ENCODE results near the gene MS4A18.
A peak's percentile ranks its signal among the peaks of the same experiment; 100 is the strongest.

The MS4A18 gene

GRCh38 chr11:60766547-60766946 is 42.0 kb downstream of the MS4A18 start:
- DNase-seq (ENCODE audit: low spot score), result no peak

GRCh38 chr11:60767388-60767811 is 42.9 kb downstream of the MS4A18 start:
- DNase-seq (ENCODE audit: low spot score), result no peak

- no peak for DNase-seq (ENCODE audit: low spot score)
These were observed 43.7 kb downstream of the MS4A18 start for GRCh38 chr11:60768202-60768601.

- no peak for DNase-seq (ENCODE audit: low spot score)
These were observed 44.8 kb downstream of the MS4A18 start for GRCh38 chr11:60769273-60769672.

- no peak for DNase-seq (ENCODE audit: low spot score)
These were observed 45.3 kb downstream of the MS4A18 start for GRCh38 chr11:60769811-60770210.

GRCh38 chr11:60771146-60771545 is 46.6 kb downstream of the MS4A18 start:
- no peak for DNase-seq (ENCODE audit: low spot score)

- no peak for DNase-seq (ENCODE audit: low spot score)
These were observed 47.5 kb downstream of the MS4A18 start for GRCh38 chr11:60771879-60772525.

GRCh38 chr11:60772666-60773065 is 48.1 kb downstream of the MS4A18 start:
- DNase-seq (ENCODE audit: low spot score), result no peak

- no peak for DNase-seq (ENCODE audit: low spot score)
These were observed 50.2 kb downstream of the MS4A18 start for GRCh38 chr11:60774726-60775125.

- peak; percentile 74 for DNase-seq (ENCODE audit: low spot score)
These were observed 51.0 kb downstream of the MS4A18 start for GRCh38 chr11:60775420-60775961.

GRCh38 chr11:60776167-60776566 is 51.6 kb downstream of the MS4A18 start:
- DNase-seq (ENCODE audit: low spot score), result no peak

- no peak for DNase-seq (ENCODE audit: low spot score)
These were observed 52.6 kb downstream of the MS4A18 start for GRCh38 chr11:60777106-60777505.

- DNase-seq (ENCODE audit: low spot score), result no peak
These were observed 53.1 kb downstream of the MS4A18 start for GRCh38 chr11:60777572-60777971.

- DNase-seq (ENCODE audit: low spot score), result no peak
These were observed 55.5 kb downstream of the MS4A18 start for GRCh38 chr11:60780065-60780464.

- no peak for DNase-seq (ENCODE audit: low spot score)
These were observed 56.3 kb downstream of the MS4A18 start for GRCh38 chr11:60780774-60781173.

- no peak for DNase-seq (ENCODE audit: low spot score)
These were observed 56.9 kb downstream of the MS4A18 start for GRCh38 chr11:60781286-60781980.

GRCh38 chr11:60781981-60782316 is 57.4 kb downstream of the MS4A18 start:
- no peak for DNase-seq (ENCODE audit: low spot score)

- no peak for DNase-seq (ENCODE audit: low spot score)
These were observed 58.0 kb downstream of the MS4A18 start for GRCh38 chr11:60782393-60783140.

- no peak for DNase-seq (ENCODE audit: low spot score)
These were observed 58.6 kb downstream of the MS4A18 start for GRCh38 chr11:60783141-60783484.

GRCh38 chr11:60783911-60784310 is 59.4 kb downstream of the MS4A18 start:
- DNase-seq (ENCODE audit: low spot score), result no peak

GRCh38 chr11:60785136-60785535 is 60.6 kb downstream of the MS4A18 start, which contains the start of gene MS4A10:
MS4A10 (plus strand) TSS chr11:60785333; CDS start chr11:60790336, 5,003 bp downstream.
- DNase-seq (ENCODE audit: low spot score), result no peak

- no peak for DNase-seq (ENCODE audit: low spot score)
These were observed 61.4 kb downstream of the MS4A18 start for GRCh38 chr11:60785806-60786361.
